Bronchial epithelial cell (primary cell): ENCODE results near the gene SPINK14. TPM values are rescaled to one million over a fixed set of nuclear protein-coding genes. Genes with fewer than 3 reads are reported as not detected.

Experiments
- DNase-seq: peaks from one replicate; pipeline ENCODE4 v3.0.0-alpha.2; 2010; ENCODE audit warnings: low read depth
- FAIRE-seq: peaks from 2 replicates; lab custom pipeline; 2011; peaks lifted over from hg19 to GRCh38; lab: Jason Lieb, UNC
- H3K27me3 ChIP-seq: 2 replicates; pipeline ENCODE4 v1.5.1; 2011; ENCODE audit warnings: low read length; ENCODE audit not compliant: control insufficient read depth, insufficient read depth
- H3K36me3 ChIP-seq: 2 replicates; pipeline ENCODE4 v1.5.1; 2011; ENCODE audit warnings: low read length; ENCODE audit not compliant: control insufficient read depth, insufficient read depth
- H3K4me3 ChIP-seq: 2 replicates; pipeline ENCODE4 v1.5.1; 2011; ENCODE audit warnings: mild to moderate bottlenecking, low read depth, low read length, control low read depth
- CTCF ChIP-seq: IDR thresholded peaks from 2 replicates; pipeline ENCODE4 v1.5.1; 2011; ENCODE audit warnings: mild to moderate bottlenecking, moderate library complexity, low read length, control low read depth, inconsistent platforms; ENCODE audit not compliant: insufficient read depth, severe bottlenecking
- total RNA-seq: library from RNA; depleted of rRNA; stranded (reverse); fragments of >200 nt; gene quantifications from 2 replicates; pipeline ENCODE4 v1.2.1, GENCODE V29; 2014

SPINK14 gene
- total RNA-seq, 1 donor from 2014 or later, result not detected

GRCh38 chr5:148177207-148177606, 8.9 kb downstream of the SPINK14 start:
- no peak for TF ChIP-seq CTCF
- Histone ChIP-seq H3K27me3 (no peaks in the 10 kb centered on the region), H3K4me3 (no peak overlapping the region), H3K36me3 (no peaks in the 10 kb centered on the region)
- no peak for FAIRE-seq
- DNase-seq, result no peak

- DNase-seq (peak; percentile 74), FAIRE-seq (no peak)
- peak; percentile 59 for TF ChIP-seq CTCF
- Histone ChIP-seq H3K27me3 (no peaks in the 10 kb centered on the region), H3K36me3 (no peaks in the 10 kb centered on the region), H3K4me3 (no peak overlapping the region)
Observed at GRCh38 chr5:148179234-148179824, 11.0 kb downstream of the SPINK14 start.

DNA sequence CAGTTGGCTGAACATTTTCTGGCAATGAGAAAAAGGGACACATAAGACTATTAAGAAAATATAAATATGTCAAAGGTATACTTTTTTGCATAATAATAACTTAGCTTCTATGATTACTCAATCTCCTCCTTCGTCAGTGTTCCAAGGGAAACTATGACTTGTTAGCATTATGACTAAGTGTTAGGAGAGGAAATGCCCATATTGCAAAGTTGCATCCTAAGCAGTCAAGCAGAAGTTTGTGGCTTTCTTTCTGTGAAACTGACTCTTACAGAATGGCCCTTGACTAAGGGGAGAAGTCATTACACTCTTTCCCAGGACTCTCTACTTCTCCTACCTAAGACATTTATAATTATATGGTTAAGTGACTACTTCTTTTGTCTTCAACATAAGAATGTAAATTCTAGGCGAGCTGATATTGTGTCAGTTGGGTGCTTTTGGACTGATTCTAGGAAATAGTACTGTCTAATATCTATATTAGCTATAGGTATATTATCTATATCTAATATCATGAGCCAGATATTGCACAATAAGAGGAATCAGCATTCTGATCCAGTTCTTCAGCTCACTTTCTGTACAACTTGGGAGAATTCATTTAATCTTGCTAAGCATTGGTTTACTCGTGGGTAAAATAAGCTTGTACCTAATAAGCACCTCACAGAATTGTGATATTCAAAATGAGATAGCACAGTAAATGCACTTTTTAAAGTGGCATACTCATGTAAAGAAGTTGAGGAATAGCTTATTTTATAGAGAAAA, 18.1 kb downstream of the SPINK14 start:
- Histone ChIP-seq H3K4me3 (no peak overlapping the region), H3K27me3 (no peaks in the 10 kb centered on the region), H3K36me3 (no peaks in the 10 kb centered on the region)
- DNase-seq, result peak; percentile 99
- FAIRE-seq, result no peak
- no peak for TF ChIP-seq CTCF

- Histone ChIP-seq H3K36me3 (no peaks in the 10 kb centered on the region), H3K27me3 (no peaks in the 10 kb centered on the region), H3K4me3 (no peak overlapping the region)
- no peak for TF ChIP-seq CTCF
- no peak for FAIRE-seq
- DNase-seq, result no peak
Observed at GRCh38 chr5:148191010-148191409, 22.7 kb downstream of the SPINK14 start.

- no peak for FAIRE-seq
- Histone ChIP-seq H3K27me3 (no peaks in the 10 kb centered on the region), H3K36me3 (no peaks in the 10 kb centered on the region), H3K4me3 (no peak overlapping the region)
- TF ChIP-seq CTCF, result no peak
- DNase-seq, result no peak
Observed at GRCh38 chr5:148193202-148193601, 24.9 kb downstream of the SPINK14 start.

- H3K36me3 ChIP-seq, result no peaks in the 10 kb centered on the region
- no peak for TF ChIP-seq CTCF
- DNase-seq (no peak), FAIRE-seq (no peak)
- no peaks in the 10 kb centered on the region for H3K27me3 ChIP-seq
- H3K4me3 ChIP-seq, result no peak overlapping the region
Observed at GRCh38 chr5:148201151-148201550, 32.8 kb downstream of the SPINK14 start.
